A549 (cell line): ENCODE measurements around the gene PPP3CA.

Experiments used
- KDM5A ChIP-seq: fragments of 200-600 bp; sonication (generic); IDR thresholded peaks from 2 replicates; pipeline ENCODE4 v1.6.1; 2016; ENCODE audit warnings: antibody characterized with exemption, mild to moderate bottlenecking
- TF ChIP-seq, protein P1 (sequence below): fragments of 450-650 bp; IDR thresholded peaks from 2 replicates; pipeline ENCODE4 v1.6.1; 2014; ENCODE audit warnings: antibody characterized with exemption

DNA sequence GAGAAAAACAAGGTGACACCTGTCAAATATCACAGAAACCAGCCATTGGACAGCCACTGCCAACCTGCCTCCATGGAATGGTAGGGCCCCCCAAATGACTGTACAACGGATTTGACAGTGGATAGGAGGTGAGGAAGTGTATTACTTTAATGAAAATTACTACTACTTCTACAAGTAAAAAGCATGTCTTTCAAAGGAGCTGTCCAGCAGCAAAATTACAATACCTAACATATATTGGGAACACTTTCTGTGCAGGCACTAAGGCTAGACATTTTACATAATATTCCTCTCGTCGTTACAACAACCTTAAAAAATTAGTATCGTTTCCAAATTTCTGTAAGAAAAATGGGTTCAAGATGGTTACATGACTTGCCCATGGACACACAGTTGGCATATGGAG, 14.9 kb downstream of the PPP3CA start:
- TF ChIP-seq, protein P1, sequence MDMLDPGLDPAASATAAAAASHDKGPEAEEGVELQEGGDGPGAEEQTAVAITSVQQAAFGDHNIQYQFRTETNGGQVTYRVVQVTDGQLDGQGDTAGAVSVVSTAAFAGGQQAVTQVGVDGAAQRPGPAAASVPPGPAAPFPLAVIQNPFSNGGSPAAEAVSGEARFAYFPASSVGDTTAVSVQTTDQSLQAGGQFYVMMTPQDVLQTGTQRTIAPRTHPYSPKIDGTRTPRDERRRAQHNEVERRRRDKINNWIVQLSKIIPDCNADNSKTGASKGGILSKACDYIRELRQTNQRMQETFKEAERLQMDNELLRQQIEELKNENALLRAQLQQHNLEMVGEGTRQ, result no peak
- no peak for TF ChIP-seq KDM5A
